OCI-LY1 (cell line): Measurements from ENCODE around the gene PRR15L.
"Not testable (repeated sequence)": the region's sequence is repeated elsewhere in the genome, so short reads cannot be mapped to it uniquely, and the experiment has no call there.

ENCODE experiments used
- H2AFZ ChIP-seq: fragments of 200-600 bp; sonication (generic), shearing (Covaris generic); 2 replicates; pipeline ENCODE4 v1.6.0; 2014; ENCODE audit warnings: antibody characterized with exemption, mild to moderate bottlenecking, low read length
- H3F3A ChIP-seq: fragments of 200-600 bp; sonication (generic), shearing (Covaris generic); 2 replicates; pipeline ENCODE4 v1.6.0; 2014; ENCODE audit warnings: mild to moderate bottlenecking, antibody characterized with exemption, low read length, moderate library complexity; ENCODE audit not compliant: insufficient read depth
- H3K27ac ChIP-seq: fragments of 200-600 bp; sonication (generic); 2 replicates; pipeline ENCODE4 v1.5.1; 2014; ENCODE audit warnings: low read length, mixed run types, mild to moderate bottlenecking, low read depth; ENCODE audit not compliant: poor library complexity, severe bottlenecking
- H3K27me3 ChIP-seq: fragments of 200-600 bp; sonication (generic); 2 replicates; pipeline ENCODE4 v1.6.0; 2014; ENCODE audit warnings: antibody characterized with exemption, mild to moderate bottlenecking, low read length, moderate library complexity; ENCODE audit not compliant: insufficient read depth
- H3K36me3 ChIP-seq: fragments of 200-600 bp; sonication (generic); 2 replicates; pipeline ENCODE4 v1.6.1; 2014; ENCODE audit warnings: mild to moderate bottlenecking, antibody characterized with exemption, low read length, moderate library complexity, mixed read lengths; ENCODE audit not compliant: insufficient read depth
- H3K4me1 ChIP-seq: fragments of 200-600 bp; sonication (generic); 2 replicates; pipeline ENCODE4 v1.5.1; 2014; ENCODE audit warnings: mild to moderate bottlenecking, low read length, moderate library complexity; ENCODE audit not compliant: insufficient read depth, severe bottlenecking
- H3K4me2 ChIP-seq: fragments of 200-600 bp; sonication (generic), shearing (Covaris generic); 2 replicates; pipeline ENCODE4 v1.6.1; 2014; ENCODE audit warnings: low read length
- H3K4me3 ChIP-seq: fragments of 200-600 bp; sonication (generic); 2 replicates; pipeline ENCODE4 v1.5.1; 2014; ENCODE audit warnings: low read length, low read depth, mild to moderate bottlenecking, mixed read lengths; ENCODE audit not compliant: poor library complexity, severe bottlenecking
- H3K79me2 ChIP-seq: fragments of 200-600 bp; shearing (Covaris generic); 2 replicates; pipeline ENCODE4 v1.6.1; 2016; ENCODE audit warnings: mixed run types, low read length, mixed read lengths; ENCODE audit not compliant: insufficient read depth
- H3K9ac ChIP-seq: fragments of 200-600 bp; sonication (generic), shearing (Covaris generic); 2 replicates; pipeline ENCODE4 v1.6.1; 2014; ENCODE audit warnings: mild to moderate bottlenecking, low read length, mixed read lengths
- H3K9me2 ChIP-seq: fragments of 200-600 bp; sonication (generic), shearing (Covaris generic); 2 replicates; pipeline ENCODE4 v1.6.1; 2014; ENCODE audit warnings: low read depth, mild to moderate bottlenecking, low read length, mixed read lengths
- H3K9me3 ChIP-seq: fragments of 200-600 bp; shearing (Covaris generic); 2 replicates; pipeline ENCODE4 v1.6.1; 2014; ENCODE audit warnings: low read length, mixed read lengths
- H4K20me1 ChIP-seq: fragments of 200-600 bp; sonication (generic), shearing (Covaris generic); 2 replicates; pipeline ENCODE4 v1.6.0; 2016; ENCODE audit warnings: mild to moderate bottlenecking, low read length; ENCODE audit not compliant: insufficient read depth
- EZH2 ChIP-seq: fragments of 200-600 bp; sonication (generic), shearing (Covaris generic); IDR thresholded peaks from 2 replicates; pipeline ENCODE4 v1.8.0; 2017; ENCODE audit warnings: borderline replicate concordance, mixed run types, mild to moderate bottlenecking, antibody characterized with exemption, low read length, moderate library complexity, mixed read lengths
- TF ChIP-seq, protein P1 (sequence below): fragments of 200-600 bp; sonication (generic), shearing (Covaris generic); IDR thresholded peaks from 2 replicates; pipeline ENCODE4 v1.5.1; 2017; ENCODE audit warnings: mild to moderate bottlenecking, antibody characterized with exemption, low read length, moderate library complexity, mixed read lengths

PRR15L gene

GRCh38 chr17:47989159-47989558 is 31.5 kb upstream of the PRR15L start:
- Histone ChIP-seq H3K36me3 (peaks cover 7% of the 10 kb centered on the region; the same call in 1 of the 2 replicates), H3K9me2 (no peaks in the 10 kb centered on the region), H3K4me3 (no peak overlapping the region), H3K27ac (no peak overlapping the region), H3K4me1 (no peaks in the 10 kb centered on the region), H4K20me1 (no peaks in the 10 kb centered on the region), H3K4me2 (no peak overlapping the region), H3F3A (no peaks in the 10 kb centered on the region), H3K79me2 (no peaks in the 10 kb centered on the region), H3K9me3 (no peaks in the 10 kb centered on the region), H3K9ac (no peak overlapping the region), H3K27me3 (no peaks in the 10 kb centered on the region), H2AFZ (no peak overlapping the region)
- TF ChIP-seq, protein P1, sequence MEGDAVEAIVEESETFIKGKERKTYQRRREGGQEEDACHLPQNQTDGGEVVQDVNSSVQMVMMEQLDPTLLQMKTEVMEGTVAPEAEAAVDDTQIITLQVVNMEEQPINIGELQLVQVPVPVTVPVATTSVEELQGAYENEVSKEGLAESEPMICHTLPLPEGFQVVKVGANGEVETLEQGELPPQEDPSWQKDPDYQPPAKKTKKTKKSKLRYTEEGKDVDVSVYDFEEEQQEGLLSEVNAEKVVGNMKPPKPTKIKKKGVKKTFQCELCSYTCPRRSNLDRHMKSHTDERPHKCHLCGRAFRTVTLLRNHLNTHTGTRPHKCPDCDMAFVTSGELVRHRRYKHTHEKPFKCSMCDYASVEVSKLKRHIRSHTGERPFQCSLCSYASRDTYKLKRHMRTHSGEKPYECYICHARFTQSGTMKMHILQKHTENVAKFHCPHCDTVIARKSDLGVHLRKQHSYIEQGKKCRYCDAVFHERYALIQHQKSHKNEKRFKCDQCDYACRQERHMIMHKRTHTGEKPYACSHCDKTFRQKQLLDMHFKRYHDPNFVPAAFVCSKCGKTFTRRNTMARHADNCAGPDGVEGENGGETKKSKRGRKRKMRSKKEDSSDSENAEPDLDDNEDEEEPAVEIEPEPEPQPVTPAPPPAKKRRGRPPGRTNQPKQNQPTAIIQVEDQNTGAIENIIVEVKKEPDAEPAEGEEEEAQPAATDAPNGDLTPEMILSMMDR, result no peak
- no peak for TF ChIP-seq EZH2

DNA sequence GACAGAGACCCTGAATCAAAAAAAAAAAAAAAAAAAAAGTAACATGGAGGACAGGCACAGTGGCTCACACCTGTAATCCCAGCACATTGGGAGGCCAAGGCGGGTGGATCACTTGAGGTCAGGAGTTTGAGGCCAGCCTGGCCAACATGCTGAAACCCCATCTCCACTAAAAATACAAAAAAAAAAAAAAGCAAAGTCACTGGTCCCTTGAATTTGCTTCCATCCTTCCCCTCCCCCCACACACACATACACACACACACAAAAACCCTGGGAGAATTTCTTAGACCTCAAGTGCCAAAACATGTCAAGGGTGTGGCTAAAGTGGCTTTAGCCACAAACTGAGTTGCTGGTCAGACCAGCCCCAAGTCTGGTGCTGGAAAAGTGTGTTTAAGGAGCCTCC is 30.8 kb upstream of the PRR15L start:
- H3K9ac ChIP-seq, H3K9me2 ChIP-seq, H3K4me3 ChIP-seq, H3K4me2 ChIP-seq, H3K79me2 ChIP-seq, H2AFZ ChIP-seq, H3K27ac ChIP-seq, H3F3A ChIP-seq, H3K9me3 ChIP-seq, H4K20me1 ChIP-seq, H3K27me3 ChIP-seq, H3K4me1 ChIP-seq: not testable (repeated sequence)
- H3K36me3 ChIP-seq, result peaks cover 13% of the 10 kb centered on the region

GRCh38 chr17:47987240-47987835 is 29.7 kb upstream of the PRR15L start:
- H3K9me2 ChIP-seq, result no peaks in the 10 kb centered on the region
- H2AFZ ChIP-seq, result no peak overlapping the region
- H3K9me3 ChIP-seq, result no peaks in the 10 kb centered on the region
- no peaks in the 10 kb centered on the region for H3K79me2 ChIP-seq
- no peak overlapping the region for H3K4me3 ChIP-seq
- H3K27me3 ChIP-seq, result no peaks in the 10 kb centered on the region
- H3K27ac ChIP-seq, result no peak overlapping the region
- no peak overlapping the region for H3K4me2 ChIP-seq
- TF ChIP-seq, protein P1, result no peak
- no peak for TF ChIP-seq EZH2
- H3F3A ChIP-seq, result no peaks in the 10 kb centered on the region
- H3K4me1 ChIP-seq, result no peaks in the 10 kb centered on the region
- H3K9ac ChIP-seq, result no peak overlapping the region
- H4K20me1 ChIP-seq, result no peaks in the 10 kb centered on the region
- peaks cover 24% of the 10 kb centered on the region for H3K36me3 ChIP-seq

DNA sequence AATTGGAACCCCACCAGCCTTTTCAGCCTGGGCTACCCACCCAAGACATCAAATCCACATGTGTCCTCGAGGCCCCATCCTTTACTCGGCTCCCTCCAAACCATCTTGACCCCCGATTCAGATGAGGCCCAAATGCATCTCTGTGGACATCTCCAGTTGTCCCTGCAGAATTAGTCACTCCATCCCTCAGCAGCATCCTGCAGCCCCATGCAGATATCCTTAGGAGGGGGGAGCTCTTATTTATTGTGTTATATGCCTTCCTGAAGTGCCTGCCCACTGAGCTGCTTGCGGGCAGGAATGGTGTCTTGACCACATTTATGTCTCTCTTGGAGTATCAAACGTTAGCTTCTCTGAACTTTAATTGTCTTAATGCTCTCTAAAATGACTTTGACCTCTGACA is 28.8 kb upstream of the PRR15L start:
- H3K4me1 ChIP-seq, result no peaks in the 10 kb centered on the region
- no peak overlapping the region for H3K4me2 ChIP-seq
- H3K27me3 ChIP-seq, result no peaks in the 10 kb centered on the region
- H3K36me3 ChIP-seq, result peaks cover 32% of the 10 kb centered on the region
- H3K9ac ChIP-seq, result no peak overlapping the region
- H4K20me1 ChIP-seq, result no peaks in the 10 kb centered on the region
- no peaks in the 10 kb centered on the region for H3K9me3 ChIP-seq
- H2AFZ ChIP-seq, result no peak overlapping the region
- H3K27ac ChIP-seq, result no peak overlapping the region
- H3K9me2 ChIP-seq, result no peaks in the 10 kb centered on the region
- no peak overlapping the region for H3K4me3 ChIP-seq
- no peaks in the 10 kb centered on the region for H3F3A ChIP-seq
- TF ChIP-seq EZH2, result no peak
- TF ChIP-seq, protein P1, result no peak
- H3K79me2 ChIP-seq, result no peaks in the 10 kb centered on the region
